GM18858 (cell line): ENCODE results near the gene COL8A2.

Experiments used
- ATAC-seq: cut with Tn5 transposase; IDR thresholded peaks from one replicate; pipeline ENCODE4 v1.9.1; 2021; ENCODE audit not compliant: unreplicated experiment

Gene COL8A2

DNA sequence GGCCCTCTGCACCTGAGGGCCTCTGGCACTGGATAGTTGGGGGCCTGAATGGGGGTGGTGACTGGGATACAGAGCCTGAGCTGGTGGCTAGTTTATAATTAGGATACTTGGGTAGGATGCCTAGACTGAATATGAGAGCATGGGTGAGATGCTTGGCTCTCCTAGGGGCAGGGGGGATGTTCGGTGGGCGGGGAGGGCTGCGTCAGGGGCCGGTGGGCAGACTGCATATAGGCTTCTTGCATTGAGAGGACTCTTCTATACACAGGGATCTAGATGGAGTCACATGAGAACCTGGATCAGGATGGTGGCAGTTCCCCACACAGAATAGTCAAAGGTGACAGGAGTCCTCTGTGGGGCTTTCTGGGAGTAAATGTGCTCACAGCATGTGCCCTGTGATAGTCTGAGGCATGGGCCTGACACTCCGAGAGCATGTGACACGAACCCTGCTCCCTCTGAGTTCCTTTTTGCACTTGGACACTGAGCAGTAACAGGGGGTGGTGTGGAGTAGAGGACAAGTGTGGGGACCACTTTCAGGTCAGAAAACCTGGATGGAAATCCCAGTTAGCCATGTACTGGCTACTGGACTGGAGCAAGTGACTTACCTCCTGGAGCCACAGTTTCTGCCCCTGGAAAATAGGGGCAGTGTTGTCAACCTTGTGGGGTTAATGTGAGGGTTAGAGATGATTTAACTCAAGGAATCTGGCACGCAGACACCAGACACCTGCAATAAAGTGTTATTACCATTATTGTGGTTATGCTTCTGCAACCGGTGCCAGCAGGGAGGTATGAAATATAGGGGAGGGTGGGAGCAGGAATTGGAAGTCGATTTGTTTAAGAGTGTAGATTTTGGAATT is 33.2 kb upstream of the COL8A2 start:
- no peak for ATAC-seq

- ATAC-seq: no peak
Measured at GRCh38 chr1:36157115-36157903, 32.3 kb upstream of the COL8A2 start.

DNA sequence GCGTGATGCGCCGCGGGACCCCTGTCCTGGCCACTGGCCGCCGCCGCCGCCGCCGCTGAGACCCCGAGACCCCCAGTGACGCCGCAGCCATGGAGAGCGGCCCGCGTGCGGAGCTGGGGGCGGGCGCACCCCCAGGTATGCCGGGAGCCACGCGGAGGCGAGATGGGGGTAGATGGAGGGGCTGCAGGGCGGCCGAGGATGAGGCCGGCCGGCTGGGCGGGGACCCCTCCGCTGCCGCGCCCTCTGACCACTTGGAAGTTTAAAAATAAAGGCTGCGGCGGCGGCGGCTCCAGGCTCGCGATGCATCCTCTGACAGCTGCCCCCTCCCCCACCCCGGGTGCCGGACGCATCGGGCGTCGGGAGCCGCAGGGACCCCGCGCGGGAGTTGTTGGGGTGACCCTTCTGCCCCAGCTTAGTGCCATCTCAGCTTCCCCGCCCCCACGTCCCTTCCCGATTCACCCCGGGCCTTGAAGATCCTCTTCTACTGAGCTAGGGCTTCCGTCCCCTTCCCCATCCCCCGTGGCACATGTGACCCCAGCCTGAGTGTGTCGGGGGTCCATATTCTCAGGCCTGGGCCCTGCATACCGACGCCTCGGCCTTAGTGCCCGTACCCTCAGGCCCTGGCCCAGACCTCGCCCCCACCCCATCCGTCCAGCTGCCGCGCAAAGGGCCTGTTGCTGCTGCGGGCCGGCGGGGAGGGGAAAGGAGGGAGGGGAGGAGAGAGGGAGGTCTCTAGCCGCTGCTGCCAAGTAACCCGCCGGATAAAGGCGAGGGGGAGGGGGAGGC is 31.5 kb upstream of the COL8A2 start:
- no peak for ATAC-seq

DNA sequence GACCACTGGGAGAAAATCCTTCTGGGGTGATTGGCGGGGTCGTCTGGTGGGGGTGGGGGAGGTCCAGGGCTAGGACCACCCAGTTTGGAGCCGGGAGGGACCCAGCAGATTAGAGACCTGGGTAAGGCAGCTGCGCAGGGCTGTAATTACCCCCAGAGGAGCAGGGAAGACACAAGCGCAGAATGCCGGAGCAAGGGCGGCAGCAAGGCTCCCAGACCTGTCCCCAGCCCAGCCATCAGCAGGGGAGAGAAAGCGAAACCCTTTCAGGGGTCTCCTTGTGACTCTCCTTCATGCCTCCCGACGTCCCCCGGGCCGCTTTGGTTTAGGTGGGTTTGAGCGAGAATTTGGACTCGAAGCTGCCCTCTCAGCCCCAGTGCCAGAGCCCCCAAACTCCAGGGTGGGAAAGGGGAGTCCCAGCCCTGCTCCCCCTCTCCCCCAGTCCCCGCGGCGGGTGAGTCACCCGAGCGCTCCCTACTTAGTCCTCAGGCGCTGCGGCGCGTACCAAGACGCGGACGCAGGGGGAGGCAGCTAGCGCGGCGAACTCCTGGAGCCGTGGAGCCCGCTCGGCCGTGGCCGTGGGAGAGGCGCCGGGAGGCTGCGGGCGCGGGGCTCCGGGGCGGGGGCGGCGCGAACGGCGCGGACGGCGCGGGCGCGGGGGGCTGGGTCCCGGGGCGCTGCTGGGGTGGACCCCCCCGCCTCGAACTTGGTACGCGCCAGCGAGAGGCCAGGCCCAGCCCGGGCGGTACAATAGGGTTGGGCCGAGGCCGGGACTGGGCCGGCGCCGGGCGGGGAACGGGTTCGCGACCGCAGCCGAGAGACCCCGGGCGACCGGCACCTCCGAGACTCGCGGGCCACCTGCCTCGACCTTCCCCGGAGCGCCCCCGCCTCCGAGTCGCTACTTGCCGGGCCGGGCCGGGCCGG is 30.6 kb upstream of the COL8A2 start, which contains the start of gene MAP7D1:
TSS of gene MAP7D1 (plus strand) at position 753 of the 921 bp plus-strand sequence. CDS start 258 bp downstream, outside the sequence.
- ATAC-seq: no peak

GRCh38 chr1:36154765-36155407 is 29.9 kb upstream of the COL8A2 start:
- ATAC-seq: no peak

DNA sequence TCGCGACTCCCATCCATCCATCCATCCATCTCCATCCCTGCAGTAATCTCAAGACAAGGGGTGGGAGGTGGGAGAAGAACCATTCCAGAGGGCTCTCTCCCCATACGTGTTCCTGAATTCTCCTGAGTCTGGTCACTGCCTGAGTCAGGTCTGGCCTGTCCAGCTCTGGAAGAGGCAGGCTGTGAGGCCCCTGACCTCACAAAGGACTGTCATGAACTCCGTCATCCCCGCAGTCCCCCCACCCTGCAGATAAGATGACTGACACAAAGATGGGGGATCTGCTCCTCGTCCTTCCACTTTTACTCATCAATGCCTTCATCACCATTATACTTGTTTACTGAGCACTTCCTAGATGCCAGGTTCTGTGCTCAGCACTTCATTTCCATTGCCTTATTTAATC is 29.3 kb upstream of the COL8A2 start:
- no peak for ATAC-seq

GRCh38 chr1:36153476-36153875 is 28.5 kb upstream of the COL8A2 start:
- ATAC-seq: no peak

GRCh38 chr1:36151845-36152203 is 26.8 kb upstream of the COL8A2 start:
- ATAC-seq: no peak

DNA sequence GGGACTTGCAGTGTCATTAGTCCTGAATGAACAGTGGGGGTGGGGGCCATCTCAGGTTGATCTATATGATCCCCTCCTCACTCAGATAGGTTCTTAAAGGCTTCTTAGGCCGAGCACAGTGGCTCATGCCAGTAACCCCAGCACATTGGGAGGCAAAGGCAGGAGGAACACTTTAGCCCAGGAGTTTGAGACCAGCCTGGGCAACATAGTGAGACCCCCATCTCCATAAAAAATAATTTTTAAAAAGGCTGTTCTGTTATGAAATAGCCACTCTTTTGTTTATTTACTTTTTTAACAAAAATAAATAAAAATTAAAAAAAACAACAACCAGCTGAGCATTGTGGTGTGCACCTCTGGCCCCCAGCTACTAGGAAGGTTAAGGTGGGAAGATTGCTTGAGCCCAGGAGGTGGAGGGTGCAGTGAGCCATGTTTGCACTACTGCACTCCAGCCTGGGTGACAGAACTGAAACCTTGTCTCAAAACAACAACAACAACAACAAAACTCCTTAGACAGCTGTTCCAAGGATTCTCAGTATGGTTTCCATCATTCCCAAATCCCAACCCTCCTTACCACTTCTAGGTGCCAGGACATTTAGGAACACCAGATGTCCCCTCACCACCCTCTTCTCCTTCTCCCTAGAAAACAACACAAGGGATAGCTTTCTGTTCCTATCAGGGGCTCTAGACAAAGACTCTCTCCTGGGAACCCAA is 26.3 kb upstream of the COL8A2 start:
- ATAC-seq: no peak

- ATAC-seq: peak; percentile 39
Measured at GRCh38 chr1:36150296-36151133, 25.5 kb upstream of the COL8A2 start.

- no peak for ATAC-seq
Measured at GRCh38 chr1:36149973-36150295, 24.9 kb upstream of the COL8A2 start.

- ATAC-seq: peak; percentile 83
Measured at GRCh38 chr1:36149237-36149972, 24.4 kb upstream of the COL8A2 start, which contains the start of gene TRAPPC3. Gene TRAPPC3 (minus strand): TSS chr1:36149486. CDS start chr1:36149378, 108 bp downstream.

- ATAC-seq: no peak
Measured at GRCh38 chr1:36148821-36149236, 23.8 kb upstream of the COL8A2 start.

GRCh38 chr1:36144413-36144812 is 19.4 kb upstream of the COL8A2 start:
- ATAC-seq: no peak

- ATAC-seq: no peak
Measured at GRCh38 chr1:36143424-36143823, 18.4 kb upstream of the COL8A2 start.

DNA sequence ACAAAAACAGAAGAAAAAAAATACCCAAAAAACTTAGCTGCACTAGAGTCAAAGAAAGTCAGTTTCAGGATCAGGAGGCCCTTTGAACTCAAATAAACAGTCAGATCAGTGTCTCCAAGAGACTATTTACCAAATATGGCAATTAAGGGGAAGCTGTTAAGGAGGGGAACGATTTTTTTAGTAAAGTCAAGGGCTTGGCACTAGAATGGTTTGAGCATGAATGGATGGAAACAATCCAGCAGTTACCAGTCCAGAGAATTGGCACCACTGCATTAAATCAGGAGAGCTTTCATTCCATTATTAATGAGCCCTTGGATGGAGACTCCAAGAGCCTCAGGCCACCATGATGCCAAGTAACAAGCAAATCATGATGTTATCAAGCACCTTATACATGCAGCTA is 17.1 kb upstream of the COL8A2 start:
- no peak for ATAC-seq

GRCh38 chr1:36139521-36139920 is 14.5 kb upstream of the COL8A2 start:
- ATAC-seq: no peak

- no peak for ATAC-seq
Measured at GRCh38 chr1:36137776-36138175, 12.8 kb upstream of the COL8A2 start.
